ENCODE data around the gene PIGL. TPM values are rescaled to one million over a fixed set of nuclear protein-coding genes. Genes with fewer than 3 reads are reported as not detected.

The PIGL gene
- total and polyA plus RNA-seq, 2 donors (not counting 1 experiment from before 2014, with no cell fraction given): 86.7 to 88.2 TPM

- Mint-ChIP-seq H3K4me1 (peaks cover 7% of the 10 kb centered on the region), H3K4me3 (no peak overlapping the region), H3K27me3 (no peaks in the 10 kb centered on the region), H3K9me3 (ENCODE audit: insufficient read depth) (no peaks in the 10 kb centered on the region), H3K27ac (no peak overlapping the region)
- WGBS (ENCODE audit: insufficient coverage): 100% methylated on average over 3 of the region's 5 CpGs
- intact Hi-C loops (cut with micrococcal nuclease): no loop called here
- no peaks in the 10 kb centered on the region for H4K20me1 ChIP-seq (ENCODE audit: control insufficient read depth, insufficient read depth, low read length, poor library complexity, severe bottlenecking)
- peaks cover 0 to 13% of the 10 kb centered on the region in 2 donors for H3K4me1 ChIP-seq (ENCODE audit: control insufficient read depth in 2 of 2, insufficient read depth in 2 of 2, low read length in 2 of 2)
- peaks cover 0 to 9% of the 10 kb centered on the region in 2 experiments for H3K36me3 ChIP-seq (replicated peaks in 1 of 2; ENCODE audit: control extremely low read depth in 1 of 2, control insufficient read depth in 1 of 2, extremely low read depth in 1 of 2, insufficient read depth in 2 of 2, low read length in 1 of 2)
- ATAC-seq (ENCODE audit: low read depth): no peak
- peaks cover 0 to 4% (median 3%) of the 10 kb centered on the region in 3 donors for H3K9me3 ChIP-seq (ENCODE audit: control extremely low read depth in 1 of 3, control insufficient read depth in 2 of 3, insufficient read depth in 1 of 3, low read length in 2 of 3)
- CTCF ChIA-PET: no interaction called here
- no peak overlapping the region for H2AFZ ChIP-seq (ENCODE audit: insufficient read depth, low read depth, low read length, poor library complexity, severe bottlenecking)
- H3K27me3 ChIP-seq (replicated peaks in 1 of 4; ENCODE audit: control extremely low read depth in 1 of 4, control insufficient read depth in 3 of 4, insufficient read depth in 4 of 4, low read length in 3 of 4): no peaks in the 10 kb centered on the region
- H3K4me3 ChIP-seq (ENCODE audit: control extremely low read depth in 1 of 5, extremely low read depth in 1 of 5, insufficient read depth in 1 of 5, low read depth in 2 of 5, low read length in 4 of 5): no peak overlapping the region
- TF ChIP-seq EZH2 (IDR thresholded peaks at IDR 0.05; ENCODE audit: borderline replicate concordance, insufficient read depth, low read depth, low read length, poor library complexity, severe bottlenecking): no peak
- TF ChIP-seq CTCF (IDR thresholded peaks at IDR 0.05): no peak
- POLR2A ChIA-PET: no interaction called here
- no peak overlapping the region for H3K27ac ChIP-seq (ENCODE audit: low read length in 2 of 2)
- H3K4me2 ChIP-seq (replicated peaks; ENCODE audit: low read depth, low read length, poor library complexity, severe bottlenecking): no peak overlapping the region
- H3K9ac ChIP-seq (ENCODE audit: low read length): no peak overlapping the region
- H3K79me2 ChIP-seq (ENCODE audit: control insufficient read depth, insufficient read depth, low read length): no peaks in the 10 kb centered on the region
- no peak for DNase-seq
Measured at GRCh38 chr17:16275024-16275423, 58.0 kb downstream of the PIGL start.

GRCh38 chr17:16277163-16277562 lies 60.2 kb downstream of the PIGL start:
- no peak overlapping the region for H3K27ac Mint-ChIP-seq
- H3K4me2 ChIP-seq (replicated peaks; ENCODE audit: low read depth, low read length, poor library complexity, severe bottlenecking): no peak overlapping the region
- no peak overlapping the region for H2AFZ ChIP-seq (ENCODE audit: insufficient read depth, low read depth, low read length, poor library complexity, severe bottlenecking)
- TF ChIP-seq EZH2 (IDR thresholded peaks at IDR 0.05; ENCODE audit: borderline replicate concordance, insufficient read depth, low read depth, low read length, poor library complexity, severe bottlenecking): no peak
- TF ChIP-seq CTCF (IDR thresholded peaks at IDR 0.05): no peak
- no peak overlapping the region for H3K9ac ChIP-seq (ENCODE audit: low read length)
- no peaks in the 10 kb centered on the region for H3K9me3 Mint-ChIP-seq (ENCODE audit: insufficient read depth)
- H3K36me3 ChIP-seq (replicated peaks in 1 of 2; ENCODE audit: control extremely low read depth in 1 of 2, control insufficient read depth in 1 of 2, extremely low read depth in 1 of 2, insufficient read depth in 2 of 2, low read length in 1 of 2): peaks cover 0 to 10% of the 10 kb centered on the region in 2 experiments
- H4K20me1 ChIP-seq (ENCODE audit: control insufficient read depth, insufficient read depth, low read length, poor library complexity, severe bottlenecking): no peaks in the 10 kb centered on the region
- no peak for ATAC-seq (ENCODE audit: low read depth)
- DNase-seq: no peak
- intact Hi-C loops (cut with micrococcal nuclease): no loop called here
- H3K79me2 ChIP-seq (ENCODE audit: control insufficient read depth, insufficient read depth, low read length): peaks cover 3% of the 10 kb centered on the region
- ChIA-PET CTCF (no interaction called here), POLR2A (no interaction called here)
- H3K27me3 ChIP-seq (replicated peaks in 1 of 4; ENCODE audit: control extremely low read depth in 1 of 4, control insufficient read depth in 3 of 4, insufficient read depth in 4 of 4, low read length in 3 of 4): no peaks in the 10 kb centered on the region
- 100% methylated on average over 1 of the region's 1 CpG for WGBS (ENCODE audit: insufficient coverage)
- H3K27ac ChIP-seq (ENCODE audit: low read length in 2 of 2): no peak overlapping the region
- H3K4me3 Mint-ChIP-seq: no peak overlapping the region
- H3K27me3 Mint-ChIP-seq: no peaks in the 10 kb centered on the region
- peaks cover 0 to 4% (median 3%) of the 10 kb centered on the region in 3 donors for H3K9me3 ChIP-seq (ENCODE audit: control extremely low read depth in 1 of 3, control insufficient read depth in 2 of 3, insufficient read depth in 1 of 3, low read length in 2 of 3)
- peaks cover 7% of the 10 kb centered on the region for H3K4me1 Mint-ChIP-seq
- H3K4me3 ChIP-seq (ENCODE audit: control extremely low read depth in 1 of 5, extremely low read depth in 1 of 5, insufficient read depth in 1 of 5, low read depth in 2 of 5, low read length in 4 of 5): no peak overlapping the region
- peaks cover 0 to 13% of the 10 kb centered on the region in 2 donors for H3K4me1 ChIP-seq (ENCODE audit: control insufficient read depth in 2 of 2, insufficient read depth in 2 of 2, low read length in 2 of 2)

Data from B cell (primary cell).